Trophoblast cell (in vitro differentiated cells and primary cell): ENCODE data around the gene MYH13. TPM values are rescaled to one million over a fixed set of nuclear protein-coding genes. Genes with fewer than 3 reads are reported as not detected.

Experiments
- DNase-seq, 2 donors: peaks; one replicate each; pipeline ENCODE4 v3.0.0-alpha.2; 2016
- H2AFZ ChIP-seq: 2 replicates; pipeline ENCODE4 v1.6.1; 2013; ENCODE audit warnings: low read length, moderate library complexity, mild to moderate bottlenecking; ENCODE audit not compliant: insufficient read depth, poor library complexity
- H2AK5ac ChIP-seq: 2 replicates; pipeline ENCODE4 v1.6.1; 2013; ENCODE audit warnings: mild to moderate bottlenecking, low read length
- H2BK120ac ChIP-seq: 2 replicates; pipeline ENCODE4 v1.6.1; 2013; ENCODE audit warnings: low read length, mild to moderate bottlenecking, moderate library complexity; ENCODE audit not compliant: insufficient read depth, poor library complexity
- H2BK12ac ChIP-seq: 2 replicates; pipeline ENCODE4 v1.6.1; 2013; ENCODE audit warnings: mild to moderate bottlenecking, low read length, moderate library complexity
- H2BK5ac ChIP-seq: 2 replicates; pipeline ENCODE4 v1.6.1; 2013; ENCODE audit warnings: low read length, low read depth, moderate library complexity, mild to moderate bottlenecking; ENCODE audit not compliant: poor library complexity
- H3K14ac ChIP-seq: 2 replicates; pipeline ENCODE4 v1.6.1; 2013; ENCODE audit warnings: mild to moderate bottlenecking, low read length
- H3K18ac ChIP-seq: 2 replicates; pipeline ENCODE4 v1.6.1; 2013; ENCODE audit warnings: mild to moderate bottlenecking, low read length
- H3K23ac ChIP-seq: 2 replicates; pipeline ENCODE4 v1.6.1; 2013; ENCODE audit warnings: low read length
- H3K27ac ChIP-seq: 2 replicates; pipeline ENCODE4 v1.5.1; 2013; ENCODE audit warnings: low read depth, mild to moderate bottlenecking, inconsistent platforms, low read length, moderate library complexity
- H3K27me3 ChIP-seq: 2 replicates; pipeline ENCODE4 v1.6.1; 2013; ENCODE audit warnings: inconsistent platforms, mild to moderate bottlenecking, low read length, moderate library complexity; ENCODE audit not compliant: insufficient read depth
- H3K36me3 ChIP-seq, 2 experiments: 1 replicate in 1 of 2; 2 replicates in 1 of 2; pipeline ENCODE4 v1.6.1; 2013; ENCODE audit warnings: low read length in 2 of 2, mild to moderate bottlenecking in 2 of 2, moderate library complexity in 1 of 2; ENCODE audit not compliant: insufficient read depth in 2 of 2, control insufficient read depth in 1 of 2
- H3K4ac ChIP-seq: 2 replicates; pipeline ENCODE4 v1.6.1; 2013; ENCODE audit warnings: low read depth, mild to moderate bottlenecking, low read length, moderate library complexity
- H3K4me1 ChIP-seq, 2 experiments: 1 replicate in 1 of 2; 2 replicates in 1 of 2; pipeline ENCODE4 v1.6.1; 2013; ENCODE audit warnings: low read length in 2 of 2, mild to moderate bottlenecking in 2 of 2, moderate library complexity in 1 of 2; ENCODE audit not compliant: insufficient read depth in 2 of 2, control insufficient read depth in 1 of 2
- H3K4me2 ChIP-seq: 2 replicates; pipeline ENCODE4 v1.6.1; 2013; ENCODE audit warnings: inconsistent platforms, mild to moderate bottlenecking, low read length, moderate library complexity
- H3K4me3 ChIP-seq: 2 replicates; pipeline ENCODE4 v1.5.1; 2013; ENCODE audit warnings: mild to moderate bottlenecking, low read depth, low read length, inconsistent platforms
- H3K79me1 ChIP-seq: one replicate; pipeline ENCODE4 v1.6.1; 2013; ENCODE audit warnings: low read length
- H3K79me2 ChIP-seq: 2 replicates; pipeline ENCODE4 v1.6.1; 2013; ENCODE audit warnings: low read length, mild to moderate bottlenecking; ENCODE audit not compliant: control insufficient read depth, insufficient read depth, poor library complexity
- H3K9ac ChIP-seq: 2 replicates; pipeline ENCODE4 v1.6.1; 2013; ENCODE audit warnings: mild to moderate bottlenecking, low read length
- H3K9me3 ChIP-seq: 2 replicates; pipeline ENCODE4 v1.6.1; 2013; ENCODE audit warnings: low read depth, mild to moderate bottlenecking, control low read depth, inconsistent platforms, low read length; ENCODE audit not compliant: insufficient read depth
- H4K12ac ChIP-seq: 2 replicates; pipeline ENCODE4 v1.6.1; 2013; ENCODE audit warnings: low read depth, mild to moderate bottlenecking, low read length, moderate library complexity
- H4K8ac ChIP-seq: 2 replicates; pipeline ENCODE4 v1.6.1; 2013; ENCODE audit warnings: low read depth, mild to moderate bottlenecking, low read length, moderate library complexity
- H4K91ac ChIP-seq: one replicate; pipeline ENCODE4 v1.6.1; 2013; ENCODE audit warnings: low read depth, mild to moderate bottlenecking, low read length, moderate library complexity
- WGBS: extraction: QIAGEN DNeasy Blood & Tissue Kit; methylation state at CpG from one replicate; pipeline ENCODE4 v1.1.7; 2013; ENCODE audit warnings: missing lambda C conversion rate; ENCODE audit not compliant: insufficient read length, insufficient coverage; ENCODE audit errors: extremely low coverage; 5-methylcytosine and 5-hydroxymethylcytosine counted together
- polyA plus RNA-seq: library from polyadenylated mRNA; stranded (reverse); fragments of 200-250 nt; gene quantifications from 2 replicates; pipeline ENCODE4 v1.2.3, GENCODE V29; 2013

The MYH13 gene
- not detected in 2 replicates for polyA plus RNA-seq

DNA sequence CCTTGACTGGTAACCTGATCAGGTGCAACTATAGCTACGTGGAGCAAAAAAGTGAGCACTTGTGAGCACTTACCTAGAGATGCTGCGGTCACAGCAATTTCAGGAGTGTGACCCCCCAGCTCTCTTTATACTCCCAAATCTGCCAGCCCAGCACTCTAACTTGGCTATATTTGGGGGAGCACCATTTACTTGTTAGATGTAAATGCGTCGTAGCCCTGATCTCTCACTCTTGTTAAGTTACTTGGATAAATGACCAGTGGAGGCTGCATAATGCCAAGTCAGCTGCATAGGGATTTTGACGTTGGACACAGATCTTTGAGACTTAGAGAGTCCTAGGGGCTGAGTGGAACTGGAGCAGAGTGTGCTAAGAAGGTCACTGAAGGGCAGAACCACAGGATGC, at the start of gene MYH13:
Gene MYH13 (minus strand): TSS at position 101 of the 400 bp plus-strand sequence. CDS start 8,476 bp downstream, outside the sequence.
- Histone ChIP-seq H2BK5ac (no peak within 1 kb of the TSS), H2AK5ac (no peak within 1 kb of the TSS), H3K4me1 (no peaks in the 10 kb centered on the region), H4K91ac (no peak within 1 kb of the TSS), H2BK120ac (no peak within 1 kb of the TSS), H3K9me3 (no peaks in the 10 kb centered on the region), H3K36me3 (no peaks in the 10 kb centered on the region), H2BK12ac (no peak within 1 kb of the TSS), H4K8ac (no peak within 1 kb of the TSS), H3K4me3 (no peak within 1 kb of the TSS), H3K18ac (no peak within 1 kb of the TSS), H2AFZ (no peak within 1 kb of the TSS), H4K12ac (no peak within 1 kb of the TSS), H3K79me2 (no peaks in the 10 kb centered on the region), H3K27me3 (no peaks in the 10 kb centered on the region), H3K79me1 (no peaks in the 10 kb centered on the region), H3K4ac (no peak within 1 kb of the TSS), H3K4me2 (no peak within 1 kb of the TSS), H3K14ac (no peak within 1 kb of the TSS), H3K9ac (no peak within 1 kb of the TSS), H3K23ac (no peak within 1 kb of the TSS), H3K27ac (no peak within 1 kb of the TSS)
- no peak for DNase-seq
- no CpG with 5 or more reads among the region's 5 CpGs for WGBS

DNA sequence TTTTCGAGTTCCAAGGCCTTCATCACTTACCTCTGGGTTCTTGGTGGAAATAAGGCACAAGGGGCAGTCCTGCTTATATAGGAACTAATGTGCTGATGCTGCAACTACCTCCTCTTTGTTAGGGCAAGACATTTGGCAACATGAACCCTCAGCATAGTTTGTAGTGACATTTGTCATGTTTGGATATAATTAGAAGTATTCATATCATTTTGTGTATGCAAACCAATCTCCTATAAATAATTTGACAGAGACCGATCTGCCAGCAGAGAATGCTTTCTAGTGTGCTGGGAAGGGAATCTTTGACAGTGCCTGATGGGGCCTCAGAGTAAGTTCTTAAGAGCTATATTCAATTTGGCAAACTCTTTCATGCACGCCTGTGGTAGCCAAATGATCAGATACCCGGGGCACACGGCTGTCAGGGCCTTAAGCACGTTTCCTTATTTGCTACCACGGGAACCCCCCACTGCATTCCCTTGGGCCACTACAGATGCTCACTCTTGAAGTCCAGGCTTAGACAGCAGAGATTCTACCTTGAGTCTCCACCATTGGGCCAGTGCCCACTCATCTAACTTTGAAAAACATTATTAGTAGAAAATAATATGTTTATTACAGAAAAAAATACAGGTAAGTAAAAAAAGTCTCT, 49.2 kb upstream of the MYH13 start, which contains the start of gene MYH8:
Gene MYH8 (minus strand): TSS at position 51 of the 643 bp plus-strand sequence. CDS start 1,723 bp downstream, outside the sequence.
- Histone ChIP-seq H3K36me3 (no peaks in the 10 kb centered on the region), H3K27me3 (no peaks in the 10 kb centered on the region), H3K4ac (no peak within 1 kb of the TSS), H3K18ac (no peak within 1 kb of the TSS), H4K12ac (no peak within 1 kb of the TSS), H2AK5ac (no peak within 1 kb of the TSS), H3K79me2 (no peaks in the 10 kb centered on the region), H3K9me3 (no peaks in the 10 kb centered on the region), H2BK5ac (no peak within 1 kb of the TSS), H3K23ac (no peak within 1 kb of the TSS), H3K14ac (no peak within 1 kb of the TSS), H3K9ac (no peak within 1 kb of the TSS), H4K8ac (no peak within 1 kb of the TSS), H2BK12ac (no peak within 1 kb of the TSS), H3K79me1 (no peaks in the 10 kb centered on the region), H2AFZ (no peak within 1 kb of the TSS), H3K27ac (no peak within 1 kb of the TSS), H3K4me2 (no peak within 1 kb of the TSS), H3K4me3 (no peak within 1 kb of the TSS), H4K91ac (no peak within 1 kb of the TSS), H3K4me1 (no peaks in the 10 kb centered on the region), H2BK120ac (no peak within 1 kb of the TSS)
- no CpG with 5 or more reads among the region's 7 CpGs for WGBS
- DNase-seq, result no peak

GRCh38 chr17:10421211-10421610, 48.4 kb upstream of the MYH13 start:
- Histone ChIP-seq H4K12ac (no peak overlapping the region), H3K4me2 (no peak overlapping the region), H3K9me3 (no peaks in the 10 kb centered on the region), H3K23ac (no peak overlapping the region), H3K4me1 (no peaks in the 10 kb centered on the region), H2BK12ac (no peak overlapping the region), H3K36me3 (no peaks in the 10 kb centered on the region), H2AK5ac (no peak overlapping the region), H2BK5ac (no peak overlapping the region), H3K14ac (no peak overlapping the region), H3K4me3 (no peak overlapping the region), H4K8ac (no peak overlapping the region), H3K9ac (no peak overlapping the region), H3K79me2 (no peaks in the 10 kb centered on the region), H3K27me3 (no peaks in the 10 kb centered on the region), H2AFZ (no peak overlapping the region), H3K79me1 (no peaks in the 10 kb centered on the region), H3K18ac (no peak overlapping the region), H3K27ac (no peak overlapping the region), H4K91ac (no peak overlapping the region), H3K4ac (no peak overlapping the region), H2BK120ac (no peak overlapping the region)
- no peak for DNase-seq
- no CpG with 5 or more reads among the region's 2 CpGs for WGBS

- WGBS, result no CpG with 5 or more reads among the region's 2 CpGs
Observed at GRCh38 chr17:10420811-10421210, 48.0 kb upstream of the MYH13 start.

More at GRCh38 chr17:10420811-10421210, 48.0 kb upstream of the MYH13 start:
- Histone ChIP-seq H2BK120ac (no peak overlapping the region), H3K4me2 (no peak overlapping the region), H3K4me3 (no peak overlapping the region), H3K23ac (no peak overlapping the region), H3K36me3 (no peaks in the 10 kb centered on the region), H4K12ac (no peak overlapping the region), H3K9me3 (no peaks in the 10 kb centered on the region), H3K9ac (no peak overlapping the region), H3K14ac (no peak overlapping the region), H3K79me1 (no peaks in the 10 kb centered on the region), H3K4me1 (no peaks in the 10 kb centered on the region), H4K91ac (no peak overlapping the region), H3K27me3 (no peaks in the 10 kb centered on the region), H3K27ac (no peak overlapping the region), H4K8ac (no peak overlapping the region), H3K4ac (no peak overlapping the region), H2AFZ (no peak overlapping the region), H3K79me2 (no peaks in the 10 kb centered on the region), H2BK12ac (no peak overlapping the region), H3K18ac (no peak overlapping the region), H2BK5ac (no peak overlapping the region), H2AK5ac (no peak overlapping the region)
- DNase-seq, result no peak
